ENCODE measurements around the gene ENG.

The ENG gene

DNA sequence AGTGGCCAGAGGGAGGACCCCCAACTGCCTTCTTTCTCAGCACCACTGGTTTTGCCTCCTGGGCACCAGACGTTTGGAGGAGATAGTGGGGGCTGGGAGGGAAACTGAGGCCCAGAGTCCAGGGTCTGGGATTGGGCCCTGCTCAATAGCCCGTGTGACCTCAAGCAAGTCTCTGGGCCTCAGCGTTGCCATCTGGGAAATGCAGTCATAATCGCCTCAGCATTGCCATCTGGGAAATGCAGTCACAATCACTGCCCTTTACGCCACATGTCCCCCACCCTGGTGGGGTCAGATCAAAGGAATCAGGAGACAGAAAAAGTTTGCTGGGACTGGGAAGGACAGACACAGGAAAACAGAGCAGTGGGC, 77.6 kb downstream of the ENG start:
- no peak for DNase-seq (ENCODE audit: low read depth in 2 of 2)

GRCh38 chr9:127776195-127776923, 78.1 kb downstream of the ENG start:
- DNase-seq (ENCODE audit: low read depth in 2 of 2) = peak; percentile 55 to 67

DNA sequence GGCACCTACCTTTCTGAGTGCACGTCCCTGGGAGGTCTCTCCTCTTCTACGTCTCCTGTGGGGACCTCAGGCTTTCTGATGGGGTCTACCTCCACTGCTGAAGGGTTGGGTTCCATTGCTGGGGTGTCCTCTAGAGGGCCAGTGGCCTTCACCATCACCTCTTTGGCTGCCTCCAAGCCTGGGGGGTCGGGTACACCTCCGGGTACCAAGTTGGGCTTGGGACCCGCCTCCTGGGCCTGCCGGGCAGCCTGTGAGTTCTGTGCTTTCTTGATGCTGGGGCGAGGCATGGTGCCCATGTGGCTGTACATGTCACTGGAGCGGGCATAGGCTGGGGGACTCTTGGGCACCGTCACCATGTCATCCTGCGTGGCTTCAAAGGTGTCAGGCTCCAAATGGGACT, 80.5 kb downstream of the ENG start:
- DNase-seq (ENCODE audit: low read depth in 2 of 2) = no peak

GRCh38 chr9:127773272-127773671, 81.2 kb downstream of the ENG start:
- no peak for DNase-seq (ENCODE audit: low read depth in 2 of 2)

GRCh38 chr9:127772603-127773002, 81.9 kb downstream of the ENG start:
- no peak for DNase-seq (ENCODE audit: low read depth in 2 of 2)

- DNase-seq (ENCODE audit: low read depth in 2 of 2) = no peak
Measured at GRCh38 chr9:127771570-127772189, 82.8 kb downstream of the ENG start.

- peak; percentile 96 to 97 for DNase-seq (ENCODE audit: low read depth in 2 of 2)
Measured at GRCh38 chr9:127770905-127771569, 83.4 kb downstream of the ENG start.

DNA sequence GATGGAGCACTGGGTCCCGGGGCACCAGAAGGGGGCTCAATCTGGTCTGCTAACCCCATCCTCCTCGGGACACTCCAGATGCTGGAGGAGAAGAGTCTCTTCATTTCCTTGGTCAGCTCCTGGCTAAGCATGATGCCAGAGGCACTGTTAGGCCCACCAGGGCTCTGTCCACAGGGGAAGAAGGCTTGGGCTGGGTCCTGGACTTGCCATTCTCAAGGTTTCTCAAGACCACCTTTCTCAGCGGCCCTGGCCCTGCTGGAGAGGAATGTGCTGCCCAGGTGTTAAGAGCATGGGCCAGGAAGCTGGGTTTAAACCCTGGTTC, 83.9 kb downstream of the ENG start:
- no peak for DNase-seq (ENCODE audit: low read depth in 2 of 2)

- DNase-seq (ENCODE audit: low read depth in 2 of 2) = no peak
Measured at GRCh38 chr9:127769929-127770582, 84.4 kb downstream of the ENG start.

DNA sequence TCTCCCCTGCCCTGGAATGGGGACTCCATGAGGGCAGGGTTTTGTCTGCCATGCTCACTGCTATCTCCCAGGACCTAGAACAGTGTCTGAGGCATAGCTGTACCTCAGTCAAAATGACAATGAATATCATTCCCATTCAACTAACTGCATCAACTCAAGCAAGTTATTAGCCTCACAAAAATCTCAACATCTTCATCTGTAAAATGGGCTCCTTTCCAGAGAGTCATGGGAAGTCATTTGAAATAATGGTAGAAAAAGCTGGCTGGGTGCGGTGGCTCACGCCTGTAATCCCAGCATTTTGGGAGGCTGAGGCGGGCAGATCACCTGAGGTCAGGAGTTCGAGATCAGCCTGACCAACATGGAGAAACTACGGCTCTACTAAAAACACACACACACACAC, 85.4 kb downstream of the ENG start:
- no peak for DNase-seq (ENCODE audit: low read depth in 2 of 2)

DNA sequence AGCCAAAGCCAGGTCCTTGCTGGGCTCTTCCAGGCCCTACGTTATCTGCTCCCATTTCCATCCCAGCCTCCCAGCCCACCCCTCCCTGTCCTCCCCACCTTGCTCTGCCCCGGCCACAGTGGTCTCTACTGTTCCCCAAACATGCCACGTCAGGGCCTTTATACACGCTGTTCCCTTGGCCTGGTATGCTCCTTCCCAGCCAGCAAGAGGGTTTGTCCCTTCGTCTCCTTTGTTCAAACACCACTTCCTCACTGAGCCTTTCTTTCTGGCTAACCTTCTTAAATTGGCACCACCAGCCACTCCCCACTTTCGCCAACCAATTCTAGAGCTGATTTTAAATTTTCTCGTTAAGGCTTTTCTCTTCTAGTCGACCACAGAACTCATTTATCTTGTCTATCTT, 85.8 kb downstream of the ENG start:
- no peak for DNase-seq (ENCODE audit: low read depth in 2 of 2)

DNA sequence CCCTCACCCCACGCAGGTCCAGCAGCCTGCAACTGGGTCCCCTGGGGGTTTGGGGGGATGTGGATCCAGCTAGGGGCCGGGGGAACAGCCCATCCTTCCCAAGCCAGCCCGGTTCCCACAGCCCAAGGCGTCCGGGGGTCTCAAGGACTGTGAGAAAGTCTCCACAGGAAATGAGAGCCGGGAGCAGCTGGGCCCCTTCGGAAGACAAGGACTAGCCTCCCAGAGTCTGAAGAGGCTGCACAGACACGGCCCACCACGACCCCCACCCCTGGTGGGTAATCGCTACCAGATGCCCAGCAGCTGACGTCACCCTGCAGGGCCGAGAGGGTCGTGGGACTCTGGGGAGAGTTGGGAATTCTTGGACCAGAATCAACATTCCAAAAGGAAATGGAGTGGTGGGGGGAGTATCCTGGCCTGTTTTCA, 86.5 kb downstream of the ENG start:
- DNase-seq (ENCODE audit: low read depth in 2 of 2) = no peak

- DNase-seq (ENCODE audit: low read depth in 2 of 2) = no peak
Measured at GRCh38 chr9:127767410-127767809, 87.0 kb downstream of the ENG start.

DNA sequence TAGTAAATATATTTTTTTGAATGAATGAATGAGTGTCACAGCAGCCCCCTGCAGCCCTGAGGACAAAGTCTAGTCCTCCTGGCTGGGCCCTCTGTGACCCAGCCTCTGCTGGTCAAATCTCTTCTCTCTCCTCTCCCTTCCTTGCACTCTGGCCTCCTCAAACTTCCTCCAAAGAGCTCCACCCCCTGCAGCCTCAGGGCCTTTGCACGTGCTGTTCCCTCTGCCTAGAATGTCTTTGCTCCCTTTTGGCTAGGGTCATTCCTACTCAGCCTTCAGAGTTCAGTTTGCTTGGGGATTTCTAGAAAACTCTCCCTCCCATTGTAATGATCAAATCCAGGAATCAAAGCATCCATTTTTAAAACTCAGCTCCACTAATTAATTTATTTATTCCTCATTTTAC, 89.0 kb downstream of the ENG start:
- no peak for DNase-seq (ENCODE audit: low read depth in 2 of 2)

Data from activated CD4-positive, alpha-beta T cell treated with anti-CD3 and anti-CD28 coated beads for 24 hours (primary cell).